Measurements from ENCODE around the gene SCNN1A.

SCNN1A gene

GRCh38 chr12:6334940-6335450, 40.4 kb downstream of the SCNN1A start:
- no peak for DNase-seq (ENCODE audit: low read depth in 2 of 2)

GRCh38 chr12:6334359-6334758, 41.0 kb downstream of the SCNN1A start:
- no peak for DNase-seq (ENCODE audit: low read depth in 2 of 2)

GRCh38 chr12:6333566-6333965, 41.8 kb downstream of the SCNN1A start:
- DNase-seq (ENCODE audit: low read depth in 2 of 2) = no peak

GRCh38 chr12:6333029-6333428, 42.3 kb downstream of the SCNN1A start:
- no peak for DNase-seq (ENCODE audit: low read depth in 2 of 2)

- no peak for DNase-seq (ENCODE audit: low read depth in 2 of 2)
Observed at GRCh38 chr12:6332459-6332858, 42.9 kb downstream of the SCNN1A start.

GRCh38 chr12:6330999-6331714, 44.2 kb downstream of the SCNN1A start:
- no peak for DNase-seq (ENCODE audit: low read depth in 2 of 2)

GRCh38 chr12:6330192-6330591, 45.2 kb downstream of the SCNN1A start:
- no peak for DNase-seq (ENCODE audit: low read depth in 2 of 2)

GRCh38 chr12:6329703-6330064, 45.7 kb downstream of the SCNN1A start:
- DNase-seq (ENCODE audit: low read depth in 2 of 2) = no peak

- DNase-seq (ENCODE audit: low read depth in 2 of 2) = no peak
Observed at GRCh38 chr12:6328945-6329702, 46.2 kb downstream of the SCNN1A start.

- DNase-seq (ENCODE audit: low read depth in 2 of 2) = no peak
Observed at GRCh38 chr12:6328045-6328779, 47.2 kb downstream of the SCNN1A start.

GRCh38 chr12:6327229-6328041, 47.9 kb downstream of the SCNN1A start:
- no peak for DNase-seq (ENCODE audit: low read depth in 2 of 2)

GRCh38 chr12:6326316-6327228, 48.8 kb downstream of the SCNN1A start:
- no peak for DNase-seq (ENCODE audit: low read depth in 2 of 2)

- DNase-seq (ENCODE audit: low read depth in 2 of 2) = no peak
Observed at GRCh38 chr12:6324936-6325750, 50.2 kb downstream of the SCNN1A start.

GRCh38 chr12:6323995-6324711, 51.2 kb downstream of the SCNN1A start:
- no peak for DNase-seq (ENCODE audit: low read depth in 2 of 2)

GRCh38 chr12:6323340-6323994, 51.9 kb downstream of the SCNN1A start:
- DNase-seq (ENCODE audit: low read depth in 2 of 2) = no peak

- no peak for DNase-seq (ENCODE audit: low read depth in 2 of 2)
Observed at GRCh38 chr12:6322969-6323339, 52.4 kb downstream of the SCNN1A start.

GRCh38 chr12:6322352-6322751, 53.0 kb downstream of the SCNN1A start:
- DNase-seq (ENCODE audit: low read depth in 2 of 2) = no peak

- no peak for DNase-seq (ENCODE audit: low read depth in 2 of 2)
Observed at GRCh38 chr12:6321905-6322304, 53.5 kb downstream of the SCNN1A start.

- no peak for DNase-seq (ENCODE audit: low read depth in 2 of 2)
Observed at GRCh38 chr12:6319446-6319845, 55.9 kb downstream of the SCNN1A start.

Measured in stimulated activated CD8-positive, alpha-beta memory T cell treated with anti-CD3 and anti-CD28 coated beads, Interleukin-7, amount 100 ng/mL, for 1 hour (primary cell).